WERI-Rb-1 (cell line): ENCODE measurements around the gene MCF2L2.

Experiments used
- DNase-seq: peaks from one replicate; pipeline ENCODE4 v3.0.0-alpha.2; 2020
- H3K27ac ChIP-seq: fragments of 250-450 bp; sonication (Bioruptor Pico); 2 replicates; pipeline ENCODE4 v1.5.1; 2020; ENCODE audit warnings: mild to moderate bottlenecking, moderate library complexity
- H3K27me3 ChIP-seq: fragments of 250-450 bp; sonication (Bioruptor Pico); 2 replicates; pipeline ENCODE4 v1.5.1; 2021; ENCODE audit warnings: mild to moderate bottlenecking, low read depth, moderate library complexity; ENCODE audit not compliant: insufficient read depth, severe bottlenecking
- H3K36me3 ChIP-seq: fragments of 250-450 bp; sonication (Bioruptor Pico); 2 replicates; pipeline ENCODE4 v1.5.1; 2020; ENCODE audit warnings: mild to moderate bottlenecking, moderate library complexity
- H3K4me3 ChIP-seq: 2 replicates; pipeline ENCODE4 v1.5.1; 2011; ENCODE audit warnings: low read depth, mild to moderate bottlenecking, control low read depth, low read length
- H3K9me3 ChIP-seq: fragments of 250-450 bp; sonication (Bioruptor Pico); 2 replicates; pipeline ENCODE4 v1.5.1; 2021; ENCODE audit warnings: mild to moderate bottlenecking, moderate library complexity; ENCODE audit not compliant: severe bottlenecking
- CTCF ChIP-seq: IDR thresholded peaks from 2 replicates; pipeline ENCODE4 v1.5.1; 2011; ENCODE audit warnings: low read depth, mild to moderate bottlenecking, control low read depth, inconsistent platforms, low read length

The MCF2L2 gene

DNA sequence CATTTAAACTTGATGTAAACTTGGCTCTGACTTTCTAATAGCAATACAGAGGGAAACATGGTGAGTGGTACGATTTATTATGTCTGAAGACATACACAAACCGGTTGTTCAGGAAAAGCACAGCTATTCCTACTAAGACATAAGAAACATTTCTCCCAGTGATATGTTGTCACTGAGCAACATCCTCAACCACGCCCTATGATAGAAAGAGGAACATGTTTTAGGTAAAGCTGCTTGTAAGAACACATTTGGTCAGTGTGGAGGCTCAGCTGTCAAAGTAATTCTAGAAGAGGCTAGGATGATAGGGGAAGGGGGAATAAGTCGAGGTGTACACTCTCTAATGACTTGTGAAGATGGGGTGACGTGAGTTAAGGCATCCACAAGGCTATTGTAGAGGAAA is 218.1 kb downstream of the MCF2L2 start:
- DNase-seq: no peak
- Histone ChIP-seq H3K27me3 (no peaks in the 10 kb centered on the region), H3K27ac (no peak overlapping the region), H3K9me3 (no peaks in the 10 kb centered on the region), H3K4me3 (no peak overlapping the region), H3K36me3 (no peaks in the 10 kb centered on the region)
- no peak for TF ChIP-seq CTCF

- Histone ChIP-seq H3K4me3 (no peak overlapping the region), H3K9me3 (no peaks in the 10 kb centered on the region), H3K27me3 (no peaks in the 10 kb centered on the region), H3K27ac (no peak overlapping the region), H3K36me3 (no peaks in the 10 kb centered on the region)
- no peak for TF ChIP-seq CTCF
- DNase-seq: no peak
Measured at GRCh38 chr3:183208800-183209199, 219.6 kb downstream of the MCF2L2 start.

GRCh38 chr3:183208260-183208659 is 220.2 kb downstream of the MCF2L2 start:
- Histone ChIP-seq H3K4me3 (no peak overlapping the region), H3K9me3 (peaks cover 3% of the 10 kb centered on the region), H3K36me3 (no peaks in the 10 kb centered on the region), H3K27me3 (no peaks in the 10 kb centered on the region), H3K27ac (no peak overlapping the region)
- DNase-seq: no peak
- TF ChIP-seq CTCF: no peak

DNA sequence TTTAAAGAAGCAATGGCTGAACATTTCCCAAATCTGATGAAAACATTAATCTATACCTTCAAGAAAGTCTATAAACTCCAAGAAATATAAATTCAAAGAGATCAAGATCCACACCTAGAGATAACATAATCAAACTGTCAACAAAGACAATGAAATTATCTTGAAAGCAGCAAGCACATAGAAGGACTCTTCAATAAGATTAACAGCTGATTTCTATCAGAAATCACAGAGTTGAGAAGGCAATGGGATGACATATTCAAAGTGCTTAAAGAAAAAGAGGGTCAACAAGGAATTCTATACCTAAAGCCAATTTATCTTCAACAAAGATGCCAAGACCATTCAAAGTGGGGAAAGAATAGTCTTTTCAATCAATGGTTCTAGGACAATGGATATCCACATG is 224.7 kb downstream of the MCF2L2 start:
- TF ChIP-seq CTCF: no peak

GRCh38 chr3:183202004-183202722 is 226.3 kb downstream of the MCF2L2 start:
- Histone ChIP-seq H3K9me3 (peaks cover 7% of the 10 kb centered on the region), H3K4me3 (no peak overlapping the region), H3K27me3 (no peaks in the 10 kb centered on the region), H3K36me3 (no peaks in the 10 kb centered on the region), H3K27ac (no peak overlapping the region)
- no peak for DNase-seq
- no peak for TF ChIP-seq CTCF

More for the DNA sequence above, 224.7 kb downstream of the MCF2L2 start:
- no peaks in the 10 kb centered on the region for H3K36me3 ChIP-seq
- H3K27me3 ChIP-seq: no peaks in the 10 kb centered on the region
- peaks cover 7% of the 10 kb centered on the region for H3K9me3 ChIP-seq
- no peak overlapping the region for H3K27ac ChIP-seq
- DNase-seq: no peak
- no peak overlapping the region for H3K4me3 ChIP-seq

GRCh38 chr3:183198939-183199338 is 229.5 kb downstream of the MCF2L2 start:
- Histone ChIP-seq H3K27ac (no peak overlapping the region), H3K9me3 (peaks cover 7% of the 10 kb centered on the region), H3K4me3 (no peak overlapping the region), H3K36me3 (no peaks in the 10 kb centered on the region), H3K27me3 (no peaks in the 10 kb centered on the region)
- TF ChIP-seq CTCF: no peak
- no peak for DNase-seq
